ENCODE results near the gene SLC35F3. TPM values are rescaled to one million over a fixed set of nuclear protein-coding genes. Genes with fewer than 3 reads are reported as not detected.

Gene SLC35F3
- total and polyA plus RNA-seq, 9 of the 15 experiments (the other 6 are each of a cell fraction or from before 2014, with no cell fraction given), result 0.04 to 0.07 (median 0.04) TPM; not detected in 6

GRCh38 chr1:234281826-234282489 is 377.5 kb downstream of the SLC35F3 start:
- ChIA-PET CTCF (ENCODE audit: low intra/inter-chr PET ratio) (no interaction called here), POLR2A (interaction anchor here (0.7 to 0.8 kb wide), 2 partner anchors 13 to 582 kb away, joined by 3 to 4 read pairs; no protein-coding TSS in a partner anchor)
- H3K9me3 ChIP-seq (replicated peaks; ENCODE audit: control insufficient read depth, insufficient read depth, low read depth, low read length), result no peaks in the 10 kb centered on the region
- no peak overlapping the region for H3K9ac ChIP-seq (ENCODE audit: insufficient read depth in 1 of 2, low read depth in 2 of 2, low read length in 2 of 2)
- ATAC-seq (peak; percentile 74), DNase-seq (ENCODE audit: extremely low read depth in 1 of 4, low spot score in 3 of 4) (no peak), FAIRE-seq (no peak)
- TF ChIP-seq ATF2 (CRISPR knock-in tag; IDR thresholded peaks at IDR 0.05), result no peak
- no peak for TF ChIP-seq ZNF239 (CRISPR knock-in tag; IDR thresholded peaks at IDR 0.05)
- TF ChIP-seq ARID4B (CRISPR knock-in tag; IDR thresholded peaks at IDR 0.05), result no peak
- TF ChIP-seq MBD2 (IDR thresholded peaks at IDR 0.05; ENCODE audit: borderline replicate concordance, low read depth), result no peak
- no peak for TF ChIP-seq SAFB2 (IDR thresholded peaks at IDR 0.05; ENCODE audit: borderline replicate concordance, low read depth, low read length, severe bottlenecking)
- no peak for TF ChIP-seq NCOA6 (IDR thresholded peaks at IDR 0.05)
- no peak for TF ChIP-seq BCOR (IDR thresholded peaks at IDR 0.05)
- no peak for TF ChIP-seq DNMT1 (IDR thresholded peaks at IDR 0.05)
- H3K36me3 ChIP-seq (ENCODE audit: control insufficient read depth, insufficient read depth, low read length), result no peaks in the 10 kb centered on the region
- WGBS (ENCODE audit: insufficient coverage, low coverage, missing lambda C conversion rate), result 3% methylated on average over 11 of the region's 12 CpGs
- no peak overlapping the region for H3K4me2 ChIP-seq (ENCODE audit: insufficient read depth, low read length)
- in situ Hi-C loops (cut with MboI) (no loop called here), intact Hi-C loops (cut with micrococcal nuclease) (no loop called here)
- H4K20me1 ChIP-seq (replicated peaks; ENCODE audit: control insufficient read depth, insufficient read depth, low read length), result no peaks in the 10 kb centered on the region
- no peaks in the 10 kb centered on the region for H3K79me2 ChIP-seq (ENCODE audit: control insufficient read depth, insufficient read depth, low read length)
- no peaks in the 10 kb centered on the region for H3K4me1 ChIP-seq (replicated peaks in 1 of 2; ENCODE audit: control insufficient read depth in 2 of 2, insufficient read depth in 2 of 2, low read length in 2 of 2)
- no peaks in the 10 kb centered on the region for H3K9me1 ChIP-seq (ENCODE audit: control insufficient read depth, insufficient read depth, low read length)
- H3K27ac ChIP-seq (ENCODE audit: extremely low read depth, low read depth, low read length), result no peak overlapping the region
- no TSS peak for BruUV-seq (replicated peaks)
- no peak overlapping the region for H3K4me3 ChIP-seq
- peaks cover 6 to 37% of the 10 kb centered on the region in 2 experiments; a peak in 4 of 5 replicates for H3K27me3 ChIP-seq (ENCODE audit: control insufficient read depth in 2 of 2, insufficient read depth in 2 of 2, low read length in 2 of 2)
- H2AFZ ChIP-seq (ENCODE audit: low read depth, low read length), result no peak overlapping the region

Measured in K562 (cell line).